Esophagus muscularis mucosa (tissue), 4 donors: ENCODE data around the gene ARG2. TPM values are rescaled to one million over a fixed set of nuclear protein-coding genes. Genes with fewer than 3 reads are reported as not detected.

ENCODE experiments used
- DNase-seq: peaks from one replicate; pipeline ENCODE4 v3.0.0-alpha.2; 2017; ENCODE audit errors: extremely low spot score
- H3K27ac ChIP-seq, 4 donors: fragments of 200-600 bp; sonication (generic); replicated peaks in 1 of 4; 1 replicate in 3 of 4; 2 replicates in 1 of 4; pipeline ENCODE4 v1.5.1; 2016 to 2019; ENCODE audit warnings: mild to moderate bottlenecking in 1 of 4
- H3K27me3 ChIP-seq, 4 donors: fragments of 200-600 bp; sonication (generic); one replicate each; pipeline versions ENCODE4 v1.5.1 to v1.6.0; 2016 to 2019
- H3K36me3 ChIP-seq, 4 donors: fragments of 200-600 bp; sonication (generic); one replicate each; pipeline ENCODE4 v1.5.1; 2016 to 2019
- H3K4me1 ChIP-seq, 4 donors: fragments of 200-600 bp; sonication (generic); one replicate each; pipeline ENCODE4 v1.5.1; 2016 to 2019
- H3K4me3 ChIP-seq, 4 donors: fragments of 200-600 bp; sonication (generic); 1 replicate in 2 of 4; 2 replicates in 2 of 4; pipeline ENCODE4 v1.5.1; 2016 to 2019; ENCODE audit warnings: mild to moderate bottlenecking in 4 of 4, moderate library complexity in 1 of 4
- H3K9me3 ChIP-seq, 4 donors: fragments of 200-600 bp; sonication (generic); 1 replicate in 3 of 4; 2 replicates in 1 of 4; pipeline ENCODE4 v1.5.1; 2016 to 2019
- CTCF ChIP-seq, 3 experiments: fragments of 200-600 bp in 2 of 3; fragments of 450-650 bp in 1 of 3; sonication (generic) in 2 of 3; IDR thresholded peaks; one replicate each; pipeline ENCODE4 v1.5.1; 2017 to 2019; ENCODE audit warnings: antibody characterized with exemption in 3 of 3, mild to moderate bottlenecking in 2 of 3, moderate library complexity in 1 of 3
- EP300 ChIP-seq: sonication (generic); formaldehyde crosslinking; IDR thresholded peaks from one replicate; pipeline ENCODE4 v1.6.1; 2017; ENCODE audit warnings: antibody characterized with exemption
- POLR2A ChIP-seq: fragments of 450-650 bp; IDR thresholded peaks from one replicate; pipeline ENCODE4 v1.6.1; 2017; ENCODE audit warnings: antibody characterized with exemption, moderate library complexity, mild to moderate bottlenecking, low read depth
- POLR2AphosphoS5 ChIP-seq, 2 donors: sonication (generic); formaldehyde crosslinking; IDR thresholded peaks; one replicate each; pipeline ENCODE4 v1.6.1; 2017; ENCODE audit warnings: antibody characterized with exemption in 2 of 2
- WGBS: methylation state at CpG from one replicate; pipeline ENCODE4 v1.1.5; 2018; 5-methylcytosine and 5-hydroxymethylcytosine counted together
- intact Hi-C: fragments of 100-400 bp; cut with DNase I; formaldehyde crosslinking; loops from one replicate; pipeline ENCODE4 v1.15.1; 2023
- total RNA-seq, 4 donors: library from RNA; depleted of rRNA; stranded (reverse); fragments of >200 nt; gene quantifications; one replicate each; pipeline versions ENCODE4 v1.1.0 to v1.2.1, GENCODE V29; 2016

The ARG2 gene
- total RNA-seq: 10 to 100 TPM in 3 of 4 donors, 1 to 10 TPM in 1; 5.8 to 15.1 (median 12.9) TPM

DNA sequence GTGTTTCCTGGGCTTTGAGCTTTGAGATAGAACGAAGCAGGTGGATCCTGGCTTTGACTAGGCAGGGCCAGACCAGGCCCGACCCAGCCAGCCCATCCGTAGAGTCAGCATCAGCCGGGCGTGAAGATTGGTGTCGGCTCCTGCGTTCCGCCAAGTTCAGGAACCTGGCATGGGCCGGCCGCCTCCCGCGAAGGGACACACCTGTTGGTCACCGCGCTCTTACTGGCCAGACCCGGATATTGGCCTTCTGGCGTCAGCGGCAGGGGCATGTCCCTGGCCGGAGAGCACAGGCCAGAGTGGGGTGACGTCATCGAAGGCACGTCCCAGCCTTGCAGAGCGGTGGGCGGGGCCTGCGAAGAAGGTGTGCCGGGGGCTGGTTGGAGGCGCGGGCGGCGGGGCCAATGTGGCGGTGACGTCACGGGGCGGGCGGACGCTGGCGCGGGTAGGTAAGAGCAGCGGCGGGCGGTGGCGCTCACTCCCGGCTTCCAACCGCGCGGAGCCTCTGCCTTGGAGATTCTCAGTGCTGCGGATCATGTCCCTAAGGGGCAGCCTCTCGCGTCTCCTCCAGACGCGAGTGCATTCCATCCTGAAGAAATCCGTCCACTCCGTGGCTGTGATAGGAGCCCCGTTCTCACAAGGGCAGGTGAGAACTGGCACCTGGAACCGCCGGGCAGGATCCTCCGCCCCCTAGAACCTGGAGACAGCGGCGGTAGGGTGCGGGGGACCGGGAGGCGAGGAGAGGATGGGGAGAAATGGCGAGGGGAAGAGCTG lies at the start of gene ARG2:
TSS of gene ARG2 (plus strand) at position 475 of the 771 bp plus-strand sequence. CDS start at position 533, 58 bp downstream.
- Histone ChIP-seq H3K36me3 (no peaks in the 10 kb centered on the region), H3K27me3 (no peaks in the 10 kb centered on the region), H3K9me3 (no peaks in the 10 kb centered on the region), H3K4me1 (peaks cover 22 to 47% (median 38%) of the 10 kb centered on the region in 4 donors), H3K27ac (peak within 1 kb of the TSS; percentile 71 to 88 (median 84)), H3K4me3 (peak within 1 kb of the TSS; percentile 67 to 73 (median 68))
- intact Hi-C loops: loop anchor here (2.0 to 5.0 kb wide), 2 partner anchors 47 to 78 kb away; partner anchors contain the start of gene RDH11
- peak; percentile 20 for TF ChIP-seq EP300
- TF ChIP-seq CTCF (IDR thresholded peaks at IDR 0.05): no peak
- TF ChIP-seq POLR2A: peak; percentile 77
- peak; percentile 88 to 93 for TF ChIP-seq POLR2AphosphoS5 (IDR thresholded peaks at IDR 0.05)
- 0% methylated on average over 23 of the region's 62 CpGs for WGBS
- peak; percentile 99 for DNase-seq

- Histone ChIP-seq H3K9me3 (no peaks in the 10 kb centered on the region), H3K27ac (no peak overlapping the region), H3K4me3 (no peak overlapping the region), H3K36me3 (peaks cover 0 to 2% (median 0%) of the 10 kb centered on the region in 4 donors), H3K27me3 (no peaks in the 10 kb centered on the region), H3K4me1 (no peaks in the 10 kb centered on the region)
- WGBS: 87% methylated on average over 7 of the region's 7 CpGs
- DNase-seq: no peak
- intact Hi-C loops: loop anchor here (2.0 to 5.0 kb wide), 2 partner anchors 43 to 144 kb away; no protein-coding TSS in a partner anchor
- TF ChIP-seq EP300 (no peak), POLR2AphosphoS5 (IDR thresholded peaks at IDR 0.05) (no peak), CTCF (IDR thresholded peaks at IDR 0.05) (no peak), POLR2A (no peak)
These were observed 49.3 kb upstream of the ARG2 start for GRCh38 chr14:67570453-67570852.

DNA sequence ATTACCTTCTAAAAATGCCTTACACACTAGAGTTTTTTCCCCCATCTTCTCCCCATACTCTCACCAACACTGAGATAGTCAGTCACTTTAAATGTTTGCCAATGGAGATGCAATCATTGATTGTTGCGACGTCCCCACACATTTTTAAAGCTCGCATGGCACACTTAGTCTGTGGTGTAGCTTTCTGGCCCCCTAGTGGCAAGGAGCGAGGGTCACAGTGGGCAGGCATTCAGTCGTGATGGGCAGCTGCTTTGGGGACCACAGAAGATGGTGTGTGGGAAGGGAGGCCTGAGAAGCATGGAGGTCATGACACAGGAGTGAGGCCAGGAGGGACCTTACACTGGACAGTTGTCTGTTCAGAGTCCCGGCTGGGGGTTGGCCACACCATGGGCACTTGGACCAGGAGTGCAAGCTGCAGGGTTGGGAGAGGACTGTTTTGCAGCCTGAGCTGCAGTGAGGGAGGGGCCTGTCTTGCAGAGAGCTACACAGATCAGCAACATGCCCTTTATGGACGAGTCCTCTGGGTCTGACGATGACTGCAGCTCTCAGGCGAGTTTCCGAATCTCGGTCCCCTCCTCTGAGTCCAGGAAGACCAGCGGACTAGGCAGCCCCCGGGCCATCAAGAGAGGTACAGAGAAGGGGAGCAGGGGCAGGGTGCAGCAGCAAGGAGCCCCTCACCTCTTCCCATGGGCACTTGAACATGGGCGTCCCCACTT lies 48.3 kb upstream of the ARG2 start:
- TF ChIP-seq EP300 (no peak), CTCF (IDR thresholded peaks at IDR 0.05) (peak; percentile 72 to 82 (median 79)), POLR2AphosphoS5 (IDR thresholded peaks at IDR 0.05) (no peak), POLR2A (no peak)
- H3K36me3 ChIP-seq: peaks cover 0 to 6% (median 0%) of the 10 kb centered on the region in 4 donors
- no peaks in the 10 kb centered on the region for H3K27me3 ChIP-seq
- no peak overlapping the region for H3K27ac ChIP-seq
- 47% methylated on average over 13 of the region's 14 CpGs for WGBS
- DNase-seq: no peak
- H3K9me3 ChIP-seq: no peaks in the 10 kb centered on the region
- no peaks in the 10 kb centered on the region for H3K4me1 ChIP-seq
- intact Hi-C loops: loop anchor here (2.0 to 5.0 kb wide), 2 partner anchors 44 to 145 kb away; no protein-coding TSS in a partner anchor
- no peak overlapping the region for H3K4me3 ChIP-seq

DNA sequence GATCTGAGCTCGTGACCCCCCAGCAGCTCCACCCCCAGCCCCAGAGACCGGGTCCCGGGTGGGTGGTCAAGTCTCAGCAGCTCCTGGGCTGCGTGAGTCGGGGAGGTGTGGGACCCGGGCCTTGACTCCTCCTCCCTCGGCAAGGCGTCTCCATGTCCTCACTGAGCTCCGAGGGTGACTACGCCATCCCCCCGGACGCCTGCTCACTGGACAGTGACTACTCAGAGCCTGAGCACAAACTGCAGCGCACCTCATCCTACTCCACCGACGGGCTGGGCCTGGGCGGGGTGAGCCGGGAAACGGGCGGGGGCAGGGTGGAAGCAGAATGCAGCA lies 47.8 kb upstream of the ARG2 start:
- Histone ChIP-seq H3K27me3 (no peaks in the 10 kb centered on the region), H3K4me1 (no peaks in the 10 kb centered on the region), H3K27ac (no peak overlapping the region), H3K9me3 (no peaks in the 10 kb centered on the region), H3K36me3 (peaks cover 0 to 7% (median 0%) of the 10 kb centered on the region in 4 donors), H3K4me3 (no peak overlapping the region)
- TF ChIP-seq CTCF (IDR thresholded peaks at IDR 0.05) (no peak), POLR2A (no peak), POLR2AphosphoS5 (IDR thresholded peaks at IDR 0.05) (no peak), EP300 (no peak)
- no peak for DNase-seq
- no CpG with 5 or more reads among the region's 19 CpGs for WGBS
- intact Hi-C loops: loop anchor here (2.0 to 5.0 kb wide), 2 partner anchors 45 to 145 kb away; no protein-coding TSS in a partner anchor
